ENCODE data around the gene FGD1.

DNA sequence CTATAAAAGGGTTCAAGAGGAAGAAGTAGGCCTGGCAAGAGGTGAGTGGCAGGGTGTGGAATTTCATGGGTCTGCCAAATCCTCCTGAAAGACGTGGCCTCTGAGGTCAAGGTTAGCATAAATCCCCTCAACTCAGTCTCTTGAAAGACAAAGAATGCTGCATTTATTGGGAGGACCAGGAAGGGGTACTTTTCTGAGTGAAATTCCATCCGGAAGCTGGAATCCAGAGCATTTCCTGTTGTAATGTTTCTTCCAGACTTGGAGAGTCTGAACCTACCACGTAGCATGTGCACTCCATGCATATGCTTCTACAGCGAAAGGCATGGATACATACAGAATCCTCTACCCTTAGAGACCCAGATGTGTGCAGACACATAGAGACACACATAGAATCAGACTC, 13.4 kb upstream of the FGD1 start:
- TF ChIP-seq POLR2AphosphoS5 (IDR thresholded peaks at IDR 0.05; ENCODE audit: low read depth, low read length) (no peak), POLR2A (IDR thresholded peaks at IDR 0.05; ENCODE audit: low read depth, low read length) (no peak), TAF1 (IDR thresholded peaks at IDR 0.05; ENCODE audit: low read depth, low read length) (no peak), SPI1 (IDR thresholded peaks at IDR 0.05; ENCODE audit: low read depth, low read length) (no peak), PAX5 (IDR thresholded peaks at IDR 0.05; ENCODE audit: insufficient read depth, low read length, severe bottlenecking) (no peak)

All from GM12891 (cell line).